GM21786 (cell line): ENCODE results near the gene KREMEN1.
"Not testable (repeated sequence)": the region's sequence is repeated elsewhere in the genome, so short reads cannot be mapped to it uniquely, and the experiment has no call there.

Experiments used
- ATAC-seq: cut with Tn5 transposase; IDR thresholded peaks from one replicate; pipeline ENCODE4 v1.9.1; 2021; ENCODE audit not compliant: unreplicated experiment

The KREMEN1 gene

DNA sequence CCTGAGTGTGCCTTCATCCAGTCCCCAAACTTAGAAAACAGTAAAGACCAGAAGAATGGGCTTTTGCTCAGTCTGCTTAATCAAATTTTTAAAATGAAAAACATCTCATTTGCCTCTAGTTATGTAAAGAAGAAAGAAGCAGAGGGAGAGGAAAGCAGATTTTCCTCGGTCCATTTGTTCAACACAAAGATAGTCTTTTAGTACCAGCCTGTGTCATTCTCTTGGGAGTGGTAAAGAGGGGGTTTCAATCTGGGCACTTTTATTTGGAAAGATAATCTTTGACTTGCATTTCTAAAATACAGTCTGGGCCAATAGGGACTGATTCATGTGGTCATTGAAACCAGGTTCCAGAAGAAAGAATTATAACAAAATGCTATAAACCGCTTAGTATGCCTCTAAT lies 29.5 kb downstream of the KREMEN1 start:
- no peak for ATAC-seq

DNA sequence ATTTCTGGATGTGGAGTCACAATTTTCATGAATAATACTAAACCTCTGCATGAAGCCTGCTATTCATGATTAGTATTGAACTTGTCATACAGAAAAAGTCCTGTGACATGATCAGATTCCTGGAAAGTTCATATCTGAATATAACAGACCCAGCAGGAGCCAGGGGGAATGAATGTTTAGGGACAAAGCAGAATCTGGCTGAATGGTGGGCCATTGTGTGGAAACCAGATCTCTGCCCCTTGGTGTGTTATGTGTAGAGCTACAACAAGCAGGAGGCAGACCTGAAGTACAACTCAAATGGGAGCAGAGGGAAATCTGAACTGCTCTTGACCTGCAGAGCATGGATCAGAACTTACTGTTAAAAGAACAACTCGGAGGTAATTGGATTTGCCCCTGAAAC lies 30.3 kb downstream of the KREMEN1 start:
- no peak for ATAC-seq

DNA sequence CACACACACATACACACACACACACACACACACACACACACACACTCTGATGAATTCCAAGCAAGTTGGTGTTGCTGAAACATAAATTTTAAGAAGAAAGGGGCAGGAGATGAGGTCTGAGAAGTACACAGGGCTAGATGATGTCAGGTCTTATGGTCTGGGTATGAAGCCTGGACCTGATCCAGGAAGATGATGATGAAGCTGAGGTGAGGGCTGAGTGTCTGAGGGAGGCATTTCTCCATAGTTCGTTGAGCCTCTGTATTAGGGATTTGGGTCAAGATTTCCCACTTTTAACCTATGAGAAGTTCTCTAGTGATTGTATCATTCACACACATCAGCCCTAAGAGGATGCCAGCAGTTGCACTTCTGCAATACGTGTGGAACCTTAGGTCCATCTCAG lies 32.6 kb downstream of the KREMEN1 start:
- ATAC-seq: no peak

DNA sequence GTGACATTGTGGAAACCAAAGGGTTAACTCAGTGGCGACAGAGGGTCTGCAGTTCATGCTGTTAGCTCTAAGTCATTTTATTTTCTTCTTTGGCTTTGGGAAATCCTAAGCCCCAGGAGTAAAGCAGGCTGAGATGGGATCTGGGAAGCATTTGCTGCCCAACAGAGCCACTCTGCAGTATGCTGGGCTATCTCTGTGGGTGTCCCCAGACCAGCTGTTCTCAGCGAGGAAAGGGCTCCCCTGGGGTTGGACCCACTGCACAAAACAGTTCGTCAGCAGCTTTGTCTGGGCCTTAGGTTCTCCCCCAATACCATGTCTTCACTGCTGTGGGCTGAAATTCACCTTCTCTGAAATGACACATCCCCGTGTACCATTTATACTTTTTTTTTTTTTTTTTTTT lies 34.0 kb downstream of the KREMEN1 start:
- ATAC-seq: no peak

DNA sequence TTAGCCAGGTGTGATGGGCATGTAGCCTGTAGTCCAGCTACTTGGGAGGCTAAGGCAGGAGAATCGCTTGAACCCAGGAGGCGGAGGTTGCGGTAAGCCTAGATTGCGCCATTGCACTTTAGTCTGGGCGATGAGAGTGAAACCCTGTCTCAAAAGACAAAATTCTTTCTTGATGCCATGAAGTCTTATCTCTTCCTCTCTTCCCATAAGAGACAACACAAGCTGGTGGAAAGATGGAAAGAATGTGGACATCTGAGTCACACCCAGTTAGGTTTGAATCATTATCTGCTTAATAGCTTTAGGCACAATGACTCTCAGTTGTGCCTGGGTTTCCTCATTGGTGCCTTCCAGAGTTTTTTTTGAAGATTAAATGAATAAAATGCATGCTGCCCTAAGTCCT lies 35.3 kb downstream of the KREMEN1 start:
- no peak for ATAC-seq

DNA sequence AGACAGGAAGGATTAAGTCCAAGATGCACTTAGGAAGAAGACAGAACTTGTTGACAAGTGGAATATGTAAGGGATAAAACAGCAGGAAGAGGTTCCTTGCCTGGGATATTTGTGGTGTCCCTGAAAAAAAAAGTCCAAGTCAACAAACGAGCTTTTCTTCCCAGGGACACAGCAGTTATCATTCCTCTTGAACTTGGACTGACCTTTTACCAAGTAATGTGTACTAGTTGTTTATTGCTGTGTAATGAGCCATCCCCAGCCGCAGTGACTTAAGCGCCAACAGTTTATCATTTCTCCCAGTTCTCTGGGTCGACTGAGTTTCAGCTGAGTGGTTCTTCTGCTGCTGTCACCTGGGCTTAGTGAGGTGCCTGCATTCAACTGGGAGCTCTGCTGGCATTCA lies 37.0 kb downstream of the KREMEN1 start:
- ATAC-seq: no peak

DNA sequence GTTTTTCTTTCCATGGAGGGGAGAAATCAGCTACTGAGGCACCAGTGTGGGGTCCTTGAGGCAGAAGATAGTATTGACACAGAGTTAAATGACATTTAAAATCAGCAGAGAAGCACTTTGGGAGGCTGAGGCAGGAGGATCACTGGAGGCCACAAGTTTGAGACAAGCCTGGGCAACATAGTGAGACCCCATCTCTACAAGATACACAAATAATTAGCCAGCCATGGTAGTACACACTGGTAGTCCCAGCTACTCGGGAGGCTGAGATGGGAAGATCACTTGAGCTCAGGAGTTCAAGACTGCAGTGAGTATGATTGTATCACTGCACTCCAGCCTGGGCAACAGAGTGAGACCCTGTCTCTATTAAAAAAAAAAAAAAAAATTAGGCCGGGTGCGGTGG lies 38.1 kb downstream of the KREMEN1 start:
- no peak for ATAC-seq

DNA sequence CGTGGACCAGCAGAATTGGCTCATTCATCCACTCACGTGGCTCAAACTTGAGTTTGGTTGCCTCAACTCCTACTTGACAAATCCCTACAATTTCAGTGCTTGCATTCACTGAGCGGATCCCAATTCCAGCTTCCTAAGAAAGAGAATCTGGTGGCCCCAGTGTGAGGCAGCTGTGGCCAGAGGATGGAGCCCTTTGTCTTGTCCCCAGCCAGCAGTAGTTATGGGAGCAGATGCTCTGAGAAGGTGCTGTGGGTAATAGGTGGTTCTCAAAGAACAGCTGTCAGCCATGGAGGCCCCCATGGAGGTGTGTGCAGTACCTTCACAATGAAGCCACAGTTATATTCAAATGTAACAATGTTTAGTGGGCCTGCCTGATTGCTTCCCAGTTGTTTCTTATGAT lies 39.3 kb downstream of the KREMEN1 start:
- no peak for ATAC-seq

DNA sequence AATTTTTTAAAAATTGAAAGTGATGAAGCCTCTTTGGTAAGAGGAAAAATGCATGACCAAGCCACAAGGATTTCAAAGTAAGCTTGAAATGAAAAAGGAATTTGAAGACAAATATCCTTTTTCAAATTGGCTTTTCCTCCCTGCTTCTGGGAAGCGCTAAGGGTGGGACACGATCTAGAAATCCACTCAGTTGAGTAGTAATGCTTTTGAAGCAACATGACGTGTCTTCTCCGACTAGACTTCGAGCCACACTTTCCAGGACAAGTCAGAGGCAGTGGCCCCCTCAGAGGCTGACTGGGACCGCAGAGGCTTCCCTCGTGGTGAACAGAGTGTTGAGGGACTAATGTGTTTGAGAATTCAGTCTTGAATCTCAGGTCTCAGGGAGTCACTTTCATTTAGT lies 39.8 kb downstream of the KREMEN1 start:
- ATAC-seq: no peak

DNA sequence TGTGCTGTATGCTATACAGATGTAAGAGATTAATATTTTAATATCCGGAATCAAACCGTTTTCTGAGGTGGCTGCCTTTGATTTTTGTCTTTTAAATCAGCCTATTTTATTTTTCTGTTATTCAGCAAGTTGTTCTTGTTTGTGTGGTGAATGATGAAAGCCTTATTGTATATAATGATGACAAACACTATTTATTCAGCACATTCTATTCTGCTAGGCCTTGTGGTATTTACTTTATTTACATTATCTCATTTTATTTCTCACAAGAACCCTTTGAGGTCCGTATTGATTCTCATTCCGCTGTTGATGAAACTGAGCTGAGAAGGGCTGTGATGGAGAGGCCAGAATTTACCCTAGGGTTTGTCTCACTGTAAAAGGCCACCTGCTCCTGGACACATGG lies 40.5 kb downstream of the KREMEN1 start:
- ATAC-seq: no peak

DNA sequence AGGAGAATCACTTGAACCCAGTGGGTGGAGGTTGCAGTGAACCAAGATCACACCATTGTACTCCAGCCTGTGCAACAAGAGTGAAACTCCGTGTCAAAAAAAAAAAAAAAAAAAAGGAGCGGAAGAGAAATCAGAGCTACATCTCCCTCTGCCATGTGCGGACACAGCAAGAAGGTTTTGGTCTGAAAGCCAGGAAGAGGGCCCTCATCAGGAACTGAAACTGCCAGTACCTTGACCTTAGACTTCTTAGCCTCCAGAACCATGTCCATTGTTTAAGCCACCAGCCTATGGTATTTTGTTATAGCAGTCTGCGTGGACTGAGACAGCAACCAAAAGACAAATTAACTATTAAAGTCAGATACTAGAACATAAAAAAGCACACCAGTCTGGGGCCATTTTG lies 41.6 kb downstream of the KREMEN1 start:
- no peak for ATAC-seq

DNA sequence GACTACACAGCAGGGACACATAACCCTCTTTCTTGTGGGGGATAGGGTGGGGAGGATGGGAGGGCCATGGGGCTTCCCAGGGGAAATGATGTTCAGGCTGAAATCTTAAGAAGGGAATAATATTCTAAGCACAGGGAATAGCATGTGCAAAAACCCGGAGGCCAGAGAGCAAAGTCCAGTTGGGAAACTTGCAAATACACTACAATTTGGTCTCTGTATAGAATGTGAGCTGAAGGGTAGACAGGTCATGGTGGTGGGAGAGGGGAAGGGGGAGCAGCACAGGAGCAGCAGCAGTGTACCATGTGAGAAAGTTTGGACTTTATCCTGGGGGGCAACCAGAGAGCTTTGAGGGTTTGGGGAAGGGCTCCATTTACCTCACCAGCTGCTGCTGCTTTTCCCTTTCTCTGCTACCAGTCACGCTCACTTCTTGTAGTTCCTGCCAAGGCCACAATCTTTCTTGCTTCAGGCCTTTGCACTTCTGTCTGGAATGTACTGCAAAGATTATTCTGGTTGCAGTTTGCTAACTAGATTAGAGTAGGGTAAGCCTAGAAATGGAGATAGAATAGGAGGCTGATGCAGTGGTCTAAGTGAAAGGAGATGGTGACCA lies 43.0 kb downstream of the KREMEN1 start:
- no peak for ATAC-seq

DNA sequence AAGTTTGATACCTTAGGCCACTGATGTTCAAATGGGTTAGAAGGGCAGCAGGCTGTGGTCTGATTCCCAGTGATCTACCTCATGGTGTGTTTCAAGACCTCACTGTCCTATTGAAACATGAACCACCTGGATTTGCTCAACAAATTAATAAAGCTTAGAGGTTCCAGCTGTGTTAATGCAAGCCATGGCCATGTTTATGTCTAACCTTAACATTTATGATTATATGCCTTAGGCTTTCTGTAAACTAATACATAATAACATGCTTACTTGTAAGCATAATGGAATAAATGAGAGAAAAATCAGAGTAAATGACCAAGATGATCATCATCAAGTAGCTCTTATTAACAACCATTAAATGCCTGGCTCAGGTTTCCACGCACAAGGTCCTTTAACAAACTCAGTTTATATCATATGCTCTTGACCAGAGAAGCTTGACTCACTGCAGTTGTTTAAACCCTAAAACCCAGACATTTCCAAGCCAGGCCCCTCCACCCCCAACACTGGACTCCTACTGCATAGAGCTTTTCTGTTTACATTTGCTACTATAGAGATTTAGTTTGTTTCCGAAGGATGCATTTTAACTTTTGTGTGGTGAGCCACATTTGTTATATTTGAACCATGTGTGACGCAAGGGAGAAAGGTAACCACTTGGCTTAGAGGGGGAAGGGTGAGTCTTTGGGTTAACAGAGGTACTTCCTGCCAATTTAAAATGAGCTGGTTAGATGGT lies 43.7 kb downstream of the KREMEN1 start:
- ATAC-seq: no peak

DNA sequence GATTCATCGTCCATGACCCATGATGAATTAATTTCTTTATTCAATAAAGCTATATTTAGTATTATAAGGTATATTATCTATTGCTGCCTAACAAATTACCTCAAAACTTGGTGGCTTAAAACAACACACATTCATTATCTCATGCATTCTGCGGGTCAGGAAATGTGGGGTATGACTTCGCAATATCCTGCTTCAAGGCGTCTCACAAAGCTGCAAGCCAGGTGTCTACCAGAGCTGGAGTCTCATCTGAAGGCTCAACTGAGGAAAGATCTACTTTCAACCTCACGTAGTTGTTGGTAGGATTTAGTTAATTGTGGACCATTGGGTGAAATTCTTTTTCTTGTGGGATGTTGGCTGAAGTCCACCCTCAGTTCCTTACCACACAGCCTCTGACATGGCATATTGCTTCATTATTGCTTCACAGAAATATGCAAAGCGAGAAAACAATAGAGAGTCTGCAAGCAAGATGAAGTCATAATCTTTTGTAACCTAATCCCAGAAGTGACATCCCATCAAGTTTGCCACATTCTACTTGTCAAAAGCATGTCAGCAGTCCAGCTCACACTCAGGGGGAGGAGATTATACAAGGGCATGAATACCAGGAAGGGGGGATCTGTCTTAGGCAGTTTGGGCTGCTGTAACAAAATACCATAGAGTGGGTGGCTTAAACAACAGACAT lies 45.1 kb downstream of the KREMEN1 start:
- ATAC-seq: no peak

DNA sequence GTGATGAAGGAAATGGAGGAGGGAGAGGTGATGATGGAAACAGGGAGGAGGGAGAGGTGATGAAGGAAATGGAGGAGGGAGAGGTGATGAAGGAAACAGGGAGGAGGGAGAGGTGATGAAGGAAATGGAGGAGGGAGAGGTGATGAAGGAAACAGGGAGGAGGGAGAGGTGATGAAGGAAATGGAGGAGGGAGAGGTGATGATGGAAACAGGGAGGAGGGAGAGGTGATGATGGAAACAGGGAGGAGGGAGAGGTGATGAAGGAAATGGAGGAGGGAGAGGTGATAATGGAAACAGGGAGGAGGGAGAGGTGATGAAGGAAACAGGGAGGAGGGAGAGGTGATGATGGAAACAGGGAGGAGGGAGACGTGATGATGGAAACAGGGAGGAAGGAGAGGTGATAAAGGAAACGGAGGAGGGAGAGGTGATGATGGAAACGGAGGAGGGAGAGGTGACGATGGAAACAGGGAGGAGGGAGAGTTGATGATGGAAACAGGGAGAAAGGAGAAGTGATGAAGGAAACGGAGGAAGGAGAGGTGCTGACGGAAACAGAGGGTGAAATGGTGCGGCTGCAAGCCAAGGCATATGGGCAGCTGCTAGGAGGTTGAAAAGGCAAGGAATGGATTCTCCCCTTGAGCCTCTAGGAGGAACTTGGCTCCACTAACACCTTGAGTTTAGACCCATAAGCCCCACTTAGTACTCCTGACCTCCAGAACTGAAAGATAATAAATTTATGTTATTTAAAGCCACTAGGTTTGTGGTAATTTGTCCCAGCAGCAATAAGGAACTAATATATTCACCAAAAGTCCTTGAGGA lies 47.5 kb downstream of the KREMEN1 start:
- not testable (repeated sequence) for ATAC-seq

DNA sequence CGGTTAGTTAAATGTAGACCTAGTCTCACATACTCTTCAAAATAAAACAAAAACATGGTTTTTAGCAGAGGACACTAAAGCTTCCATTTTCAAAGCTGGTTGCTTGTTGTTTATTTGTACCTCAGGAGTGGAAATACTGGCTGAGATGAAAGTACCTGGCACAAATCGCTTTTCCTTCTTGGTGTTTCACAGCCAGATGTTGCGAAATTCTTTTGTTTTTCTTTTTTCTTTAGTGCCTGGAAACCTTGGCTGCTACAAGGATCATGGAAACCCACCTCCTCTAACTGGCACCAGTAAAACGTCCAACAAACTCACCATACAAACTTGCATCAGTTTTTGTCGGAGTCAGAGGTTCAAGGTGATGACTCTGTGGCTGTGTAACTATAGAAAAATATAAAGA lies 48.3 kb downstream of the KREMEN1 start:
- no peak for ATAC-seq

DNA sequence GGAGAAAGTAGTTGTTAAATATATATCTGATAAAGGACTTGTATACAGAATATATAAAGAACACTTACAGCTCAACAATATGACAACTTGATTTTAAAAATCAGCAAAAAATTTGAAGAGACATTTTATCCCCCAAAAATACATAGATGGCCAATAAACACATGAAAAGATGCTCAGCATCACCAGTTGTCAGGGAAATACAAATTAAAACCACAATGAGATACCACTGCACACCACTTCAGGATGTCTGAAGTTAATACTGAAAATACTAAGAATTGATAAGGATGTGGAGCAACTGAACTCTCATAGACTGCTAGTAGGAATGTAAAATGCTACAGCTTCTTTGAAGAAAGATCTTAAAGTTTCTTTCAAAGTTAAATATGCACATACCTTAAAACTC lies 49.2 kb downstream of the KREMEN1 start:
- no peak for ATAC-seq

DNA sequence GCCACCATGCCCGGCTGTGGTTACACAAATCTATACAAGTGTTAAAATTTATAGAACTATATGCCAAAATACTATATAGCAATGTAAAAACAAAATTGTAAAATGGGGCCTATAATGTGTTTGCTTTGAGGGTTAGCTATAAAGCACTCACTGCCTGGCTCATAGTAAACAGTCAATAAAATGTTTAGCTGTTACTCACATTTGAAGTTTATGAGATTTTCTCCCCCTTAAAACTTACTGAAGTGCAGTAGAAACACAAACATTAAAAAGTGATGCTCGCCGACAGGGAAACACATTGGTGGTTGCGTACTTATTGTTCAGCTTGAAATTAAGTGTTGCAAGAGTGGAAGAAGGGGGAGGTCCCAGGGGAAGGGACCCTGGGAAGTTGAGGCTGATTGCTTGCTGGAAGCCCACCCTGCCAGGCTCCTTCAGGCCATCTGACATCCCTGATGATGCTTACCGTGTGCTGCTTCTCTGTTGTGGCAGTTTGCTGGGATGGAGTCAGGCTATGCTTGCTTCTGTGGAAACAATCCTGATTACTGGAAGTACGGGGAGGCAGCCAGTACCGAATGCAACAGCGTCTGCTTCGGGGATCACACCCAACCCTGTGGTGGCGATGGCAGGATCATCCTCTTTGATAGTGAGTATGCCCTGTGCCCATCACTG lies 52.1 kb downstream of the KREMEN1 start:
- no peak for ATAC-seq

DNA sequence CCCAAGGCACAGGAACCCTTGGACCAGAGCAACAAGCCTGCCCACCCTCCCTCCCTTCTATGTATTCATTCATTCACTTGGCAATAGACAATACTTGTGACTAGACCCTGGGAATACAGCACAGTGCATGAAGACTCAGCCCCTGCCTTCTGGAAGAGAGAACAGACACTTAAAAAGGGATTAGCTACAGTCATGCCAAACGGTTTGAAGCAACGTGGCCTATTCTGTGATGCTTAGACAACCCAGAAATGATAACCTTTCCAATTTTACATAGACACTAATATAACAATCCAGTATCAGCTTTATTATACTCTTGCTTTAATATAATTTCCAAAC lies 52.6 kb downstream of the KREMEN1 start:
- ATAC-seq: no peak

DNA sequence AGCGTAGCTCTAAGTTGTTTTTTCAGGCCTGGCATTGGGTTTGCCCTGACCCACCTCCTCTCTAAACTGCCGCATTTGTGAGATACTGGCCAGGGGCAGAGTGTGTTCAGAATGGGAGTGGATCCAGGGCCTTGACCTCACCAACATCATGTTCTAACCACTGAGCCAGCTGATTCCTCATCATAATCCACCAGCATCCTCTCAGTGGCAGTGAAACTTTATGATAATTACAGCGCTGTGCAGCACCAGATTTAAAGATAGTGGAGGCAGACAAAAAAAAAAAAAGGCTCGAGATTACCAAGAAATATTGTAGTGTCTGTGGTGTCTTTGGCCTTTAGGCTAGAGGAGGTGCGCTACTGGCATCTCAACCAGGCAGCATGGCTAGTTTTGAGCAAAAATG lies 53.0 kb downstream of the KREMEN1 start:
- no peak for ATAC-seq

DNA sequence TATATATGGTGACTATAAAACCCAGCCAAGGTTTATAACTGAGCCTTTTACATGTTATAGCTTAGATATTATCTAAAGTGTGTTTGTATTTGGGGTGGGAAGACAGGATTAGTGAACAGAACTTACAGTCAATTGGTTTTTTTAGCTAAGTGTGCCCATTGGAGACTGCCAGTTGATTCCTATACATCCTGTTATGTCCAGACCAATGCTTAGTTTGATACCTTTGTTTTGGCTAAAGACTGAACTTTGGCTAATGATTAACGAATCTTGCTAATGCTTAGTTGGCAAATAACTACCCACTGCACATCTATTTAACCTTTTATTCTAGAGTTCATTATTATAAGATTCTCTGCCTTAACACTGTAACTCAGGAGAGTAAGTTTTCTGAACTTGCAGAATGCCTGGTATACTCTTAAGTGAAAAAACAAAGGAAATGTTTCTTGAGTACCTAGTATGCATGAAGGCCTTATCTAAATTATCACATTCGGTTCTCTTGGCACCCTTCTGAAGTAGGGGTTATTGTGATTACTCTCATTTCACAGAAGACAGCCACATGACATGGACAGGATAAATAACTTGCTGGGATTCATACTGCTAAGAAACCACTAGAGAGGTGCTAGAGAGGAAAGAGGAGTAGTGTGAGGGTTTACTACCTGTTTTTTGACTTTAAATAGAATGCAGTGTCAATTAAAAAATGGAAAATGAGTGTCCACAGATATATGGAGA lies 54.0 kb downstream of the KREMEN1 start:
- ATAC-seq: no peak
